Muscle of leg (tissue), 11 donors: ENCODE data around the gene RER1. TPM values are rescaled to one million over a fixed set of nuclear protein-coding genes. Genes with fewer than 3 reads are reported as not detected.

Source experiments
- DNase-seq: peaks from one replicate; pipeline ENCODE4 v3.0.0; 2013
- H3K27ac ChIP-seq: one replicate; pipeline ENCODE4 v1.5.1; 2013; ENCODE audit warnings: mild to moderate bottlenecking, low read length, control low read depth
- H3K27me3 ChIP-seq: one replicate; pipeline ENCODE4 v1.6.1; 2013; ENCODE audit warnings: low read length; ENCODE audit not compliant: control insufficient read depth, insufficient read depth
- H3K36me3 ChIP-seq: one replicate; pipeline ENCODE4 v1.6.1; 2013; ENCODE audit warnings: low read length; ENCODE audit not compliant: control insufficient read depth, insufficient read depth
- H3K4me1 ChIP-seq: one replicate; pipeline ENCODE4 v1.6.1; 2013; ENCODE audit warnings: low read length; ENCODE audit not compliant: control insufficient read depth, insufficient read depth
- H3K4me3 ChIP-seq: one replicate; pipeline ENCODE4 v1.5.1; 2013; ENCODE audit warnings: low read length, control low read depth
- H3K9me3 ChIP-seq: replicated peaks from 2 replicates; pipeline ENCODE4 v1.6.1; 2013; ENCODE audit warnings: low read depth, low read length; ENCODE audit not compliant: control insufficient read depth
- WGBS: methylation state at CpG from one replicate; pipeline ENCODE4 v1.1.5; 2013; ENCODE audit warnings: missing lambda C conversion rate; ENCODE audit not compliant: insufficient coverage; 5-methylcytosine and 5-hydroxymethylcytosine counted together
- polyA plus RNA-seq, 8 donors: library from polyadenylated mRNA; unstranded; fragments of 120-200 nt; gene quantifications; one replicate each; pipeline versions ENCODE4 v1.2.1 to v1.2.3, GENCODE V29; 2013; ENCODE audit warnings: inconsistent platforms in 1 of 8, low replicate concordance in 1 of 8; ENCODE audit not compliant: insufficient read length in 8 of 8, insufficient read depth in 1 of 8
- total RNA-seq: library from RNA; stranded (reverse); fragments of 120-200 nt; gene quantifications from one replicate; pipeline ENCODE4 v1.2.4, GENCODE V29; 2013

RER1 gene
- total and polyA plus RNA-seq, 9 donors: 57.5 to 86.6 (median 69.3) TPM

GRCh38 chr1:2353551-2354438 lies 37.8 kb upstream of the RER1 start:
- no peak overlapping the region for H3K4me3 ChIP-seq
- H3K27ac ChIP-seq: peak overlapping the region; percentile 60
- peaks cover 45% of the 10 kb centered on the region for H3K4me1 ChIP-seq
- H3K9me3 ChIP-seq: no peaks in the 10 kb centered on the region
- no peak for DNase-seq
- no peaks in the 10 kb centered on the region for H3K36me3 ChIP-seq
- WGBS: 58% methylated on average over 16 of the region's 28 CpGs
- no peaks in the 10 kb centered on the region for H3K27me3 ChIP-seq

- peak overlapping the region; percentile 3 for H3K27ac ChIP-seq
- no peak for DNase-seq
- H3K36me3 ChIP-seq: no peaks in the 10 kb centered on the region
- H3K27me3 ChIP-seq: no peaks in the 10 kb centered on the region
- peaks cover 40% of the 10 kb centered on the region for H3K4me1 ChIP-seq
- 36% methylated on average over 34 of the region's 38 CpGs for WGBS
- no peak overlapping the region for H3K4me3 ChIP-seq
- no peaks in the 10 kb centered on the region for H3K9me3 ChIP-seq
Measured at GRCh38 chr1:2354511-2355372, 36.9 kb upstream of the RER1 start.

GRCh38 chr1:2355373-2356261 lies 36.0 kb upstream of the RER1 start:
- Histone ChIP-seq H3K36me3 (no peaks in the 10 kb centered on the region), H3K27me3 (no peaks in the 10 kb centered on the region), H3K9me3 (no peaks in the 10 kb centered on the region), H3K4me3 (no peak overlapping the region), H3K27ac (no peak overlapping the region), H3K4me1 (peaks cover 37% of the 10 kb centered on the region)
- WGBS: 62% methylated on average over 27 of the region's 28 CpGs
- no peak for DNase-seq

- Histone ChIP-seq H3K27me3 (no peaks in the 10 kb centered on the region), H3K27ac (no peak overlapping the region), H3K9me3 (no peaks in the 10 kb centered on the region), H3K4me3 (no peak overlapping the region), H3K4me1 (peaks cover 32% of the 10 kb centered on the region), H3K36me3 (no peaks in the 10 kb centered on the region)
- WGBS: 68% methylated on average over 15 of the region's 15 CpGs
- DNase-seq: no peak
Measured at GRCh38 chr1:2356401-2356800, 35.2 kb upstream of the RER1 start.

- 71% methylated on average over 28 of the region's 37 CpGs for WGBS
- no peak overlapping the region for H3K4me3 ChIP-seq
- DNase-seq: no peak
- no peak overlapping the region for H3K27ac ChIP-seq
- H3K4me1 ChIP-seq: peaks cover 32% of the 10 kb centered on the region
- H3K9me3 ChIP-seq: no peaks in the 10 kb centered on the region
- H3K27me3 ChIP-seq: no peaks in the 10 kb centered on the region
- no peaks in the 10 kb centered on the region for H3K36me3 ChIP-seq
Measured at GRCh38 chr1:2356911-2357845, 34.5 kb upstream of the RER1 start.

GRCh38 chr1:2358072-2358471 lies 33.6 kb upstream of the RER1 start:
- peaks cover 28% of the 10 kb centered on the region for H3K4me1 ChIP-seq
- no peaks in the 10 kb centered on the region for H3K27me3 ChIP-seq
- no peak overlapping the region for H3K27ac ChIP-seq
- no peak for DNase-seq
- WGBS: 81% methylated on average over 12 of the region's 13 CpGs
- no peaks in the 10 kb centered on the region for H3K9me3 ChIP-seq
- no peaks in the 10 kb centered on the region for H3K36me3 ChIP-seq
- H3K4me3 ChIP-seq: no peak overlapping the region

GRCh38 chr1:2358651-2359640 lies 32.7 kb upstream of the RER1 start:
- Histone ChIP-seq H3K4me3 (no peak overlapping the region), H3K27ac (no peak overlapping the region), H3K9me3 (peaks cover 2% of the 10 kb centered on the region), H3K4me1 (peaks cover 20% of the 10 kb centered on the region), H3K27me3 (no peaks in the 10 kb centered on the region), H3K36me3 (no peaks in the 10 kb centered on the region)
- 77% methylated on average over 22 of the region's 24 CpGs for WGBS
- no peak for DNase-seq

GRCh38 chr1:2360588-2361364 lies 30.9 kb upstream of the RER1 start:
- no peaks in the 10 kb centered on the region for H3K27me3 ChIP-seq

More at GRCh38 chr1:2360588-2361364, 30.9 kb upstream of the RER1 start:
- Histone ChIP-seq H3K4me1 (peaks cover 6% of the 10 kb centered on the region), H3K9me3 (peaks cover 2% of the 10 kb centered on the region), H3K4me3 (no peak overlapping the region), H3K27ac (no peak overlapping the region), H3K36me3 (no peaks in the 10 kb centered on the region)
- DNase-seq: no peak
- WGBS: 56% methylated on average over 4 of the region's 11 CpGs
